ENCODE data around the gene SETD1B. TPM values are rescaled to one million over a fixed set of nuclear protein-coding genes. Genes with fewer than 3 reads are reported as not detected.

SETD1B gene
- total RNA-seq, 1 donor from 2014 or later: 1.8 TPM

DNA sequence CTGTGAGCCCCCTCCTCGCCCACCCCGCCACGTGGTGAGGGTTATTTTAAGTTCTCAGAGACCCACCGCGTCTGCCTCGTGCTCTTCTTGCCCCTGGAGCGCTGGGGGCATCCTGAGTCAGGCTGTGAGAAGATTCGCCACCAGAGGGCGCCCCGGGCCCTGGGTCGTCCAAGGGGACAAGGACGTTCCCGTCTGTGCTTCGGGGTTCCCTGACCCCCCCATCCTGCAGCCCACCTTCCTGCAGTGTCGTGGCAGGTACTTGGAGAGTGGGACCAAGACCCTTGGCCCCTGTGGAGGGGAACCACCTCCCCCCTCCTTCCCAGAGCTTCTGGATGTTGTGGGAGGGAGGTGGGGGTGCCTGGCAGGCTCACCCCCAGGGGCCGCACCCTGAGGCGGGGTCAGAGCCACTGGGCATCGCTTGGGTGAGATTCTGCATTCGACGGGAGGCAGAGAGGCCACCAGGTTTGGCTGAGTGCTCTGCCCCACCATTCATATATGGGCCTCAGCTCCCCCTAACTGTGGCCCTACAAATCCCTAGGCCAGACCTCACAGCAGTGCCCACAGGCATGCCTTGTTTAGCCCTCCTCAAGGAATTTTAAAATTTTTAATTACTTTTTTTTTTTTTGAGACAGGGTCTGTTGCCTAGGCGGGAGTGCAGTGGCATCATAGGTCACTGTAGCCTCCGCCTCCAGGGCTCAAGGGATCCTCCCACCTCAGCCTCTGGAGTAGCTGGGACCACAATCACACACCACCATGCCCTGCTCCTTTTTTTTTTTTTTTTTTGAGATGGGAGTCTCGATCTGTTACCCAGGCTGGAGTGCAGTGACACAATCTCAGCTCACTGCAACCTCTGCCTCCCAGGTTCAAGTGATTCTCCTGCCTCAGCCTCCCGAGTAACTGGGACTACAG is 27.4 kb upstream of the SETD1B start:
- H3K27me3 ChIP-seq: no peaks in the 10 kb centered on the region
- H3K27ac ChIP-seq: no peak overlapping the region
- H3K4me2 ChIP-seq: no peak overlapping the region
- no peaks in the 10 kb centered on the region for H3K36me3 Mint-ChIP-seq
- H3K27ac Mint-ChIP-seq: no peak overlapping the region
- TF ChIP-seq EZH2 (IDR thresholded peaks at IDR 0.05) (no peak), CTCF (IDR thresholded peaks at IDR 0.05) (peak; percentile 89)
- H3K27me3 Mint-ChIP-seq (ENCODE audit: insufficient read depth, low read depth): peaks cover 8% of the 10 kb centered on the region
- peak; percentile 89 for DNase-seq (ENCODE audit: low spot score)
- no peak overlapping the region for H2AFZ ChIP-seq (replicated peaks)
- H3K4me1 ChIP-seq: peaks cover 1% of the 10 kb centered on the region
- peaks cover 14% of the 10 kb centered on the region for H3F3A ChIP-seq (ENCODE audit: low read depth)
- peaks cover 7% of the 10 kb centered on the region for H4K20me1 ChIP-seq (ENCODE audit: low read depth)
- no peaks in the 10 kb centered on the region for H3K36me3 ChIP-seq
- H3K79me2 ChIP-seq (ENCODE audit: low read depth): no peaks in the 10 kb centered on the region
- no peak overlapping the region for H3K4me3 ChIP-seq
- H3K4me1 Mint-ChIP-seq: peaks cover 3% of the 10 kb centered on the region
- no peaks in the 10 kb centered on the region for H3K9me3 ChIP-seq (ENCODE audit: low read depth)
- no peak overlapping the region for H3K9ac ChIP-seq
- H3K4me3 Mint-ChIP-seq: no peak overlapping the region
- H3K9me3 Mint-ChIP-seq: no peaks in the 10 kb centered on the region

DNA sequence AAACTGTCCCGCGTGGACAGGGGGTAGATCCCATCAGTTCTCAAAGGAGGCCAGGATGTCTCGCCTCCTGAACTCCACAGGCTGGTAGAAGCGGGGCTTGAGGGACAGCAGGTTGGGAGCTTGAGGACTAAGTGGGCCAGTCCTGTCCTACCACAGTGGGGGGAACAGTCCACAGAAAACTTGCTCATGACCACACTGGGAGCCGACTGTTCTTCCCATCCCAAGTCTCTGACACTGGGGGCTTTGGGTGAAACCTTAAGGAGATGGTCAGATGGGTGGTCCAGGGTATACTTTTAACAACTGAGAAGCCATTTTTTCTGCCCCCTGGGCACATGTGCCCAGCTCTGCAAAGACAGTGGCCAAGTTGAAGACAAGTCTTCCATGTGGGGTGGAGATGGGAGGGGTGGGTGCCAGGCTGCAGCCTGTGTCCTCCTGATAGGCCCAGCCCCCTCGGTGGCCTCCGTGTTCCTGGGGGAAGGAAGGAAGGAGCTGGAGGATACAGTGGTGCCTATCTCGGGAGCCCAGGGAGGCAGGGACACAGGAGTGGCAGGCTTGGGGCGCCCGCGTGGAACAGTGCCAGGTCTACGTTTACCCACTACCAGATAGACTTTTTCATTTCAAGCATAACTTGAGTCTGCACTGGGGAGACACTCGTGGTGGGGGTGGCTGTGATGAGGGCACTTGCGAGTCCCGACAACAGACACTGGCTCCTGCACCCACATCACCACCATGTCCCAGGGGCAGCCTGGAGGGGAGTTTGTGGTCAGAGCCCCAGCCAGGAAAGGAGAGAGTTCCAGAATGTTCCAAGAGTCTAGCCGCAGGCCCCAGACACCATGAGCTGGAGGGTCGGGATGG is 25.0 kb upstream of the SETD1B start:
- H3K4me1 Mint-ChIP-seq: peaks cover 13% of the 10 kb centered on the region
- Histone ChIP-seq H3F3A (ENCODE audit: low read depth) (peaks cover 19% of the 10 kb centered on the region), H3K79me2 (ENCODE audit: low read depth) (no peaks in the 10 kb centered on the region), H3K9me3 (ENCODE audit: low read depth) (no peaks in the 10 kb centered on the region), H3K4me1 (peaks cover 11% of the 10 kb centered on the region), H3K27me3 (no peaks in the 10 kb centered on the region), H3K27ac (no peak overlapping the region), H3K4me3 (no peak overlapping the region), H3K4me2 (no peak overlapping the region), H3K36me3 (no peaks in the 10 kb centered on the region), H2AFZ (replicated peaks) (no peak overlapping the region), H4K20me1 (ENCODE audit: low read depth) (peaks cover 13% of the 10 kb centered on the region), H3K9ac (no peak overlapping the region)
- no peak overlapping the region for H3K4me3 Mint-ChIP-seq
- H3K9me3 Mint-ChIP-seq: no peaks in the 10 kb centered on the region
- DNase-seq (ENCODE audit: low spot score): no peak
- H3K27ac Mint-ChIP-seq: peak overlapping the region; percentile 89
- H3K36me3 Mint-ChIP-seq: peaks cover 2% of the 10 kb centered on the region
- TF ChIP-seq EZH2 (IDR thresholded peaks at IDR 0.05) (no peak), CTCF (IDR thresholded peaks at IDR 0.05) (no peak)
- peaks cover 7% of the 10 kb centered on the region for H3K27me3 Mint-ChIP-seq (ENCODE audit: insufficient read depth, low read depth)

- Mint-ChIP-seq H3K9me3 (no peaks in the 10 kb centered on the region), H3K4me1 (peaks cover 15% of the 10 kb centered on the region), H3K36me3 (peaks cover 2% of the 10 kb centered on the region), H3K4me3 (no peak overlapping the region), H3K27ac (no peak overlapping the region), H3K27me3 (ENCODE audit: insufficient read depth, low read depth) (peaks cover 7% of the 10 kb centered on the region)
- no peaks in the 10 kb centered on the region for H3K9me3 ChIP-seq (ENCODE audit: low read depth)
- no peaks in the 10 kb centered on the region for H3K36me3 ChIP-seq
- TF ChIP-seq CTCF (IDR thresholded peaks at IDR 0.05) (no peak), EZH2phosphoT487 (IDR thresholded peaks at IDR 0.05) (no peak), EZH2 (IDR thresholded peaks at IDR 0.05) (no peak)
- H3F3A ChIP-seq (ENCODE audit: low read depth): peaks cover 19% of the 10 kb centered on the region
- H3K4me3 ChIP-seq: no peak overlapping the region
- H3K79me2 ChIP-seq (ENCODE audit: low read depth): no peaks in the 10 kb centered on the region
- H4K20me1 ChIP-seq (ENCODE audit: low read depth): peaks cover 13% of the 10 kb centered on the region
- H2AFZ ChIP-seq (replicated peaks): no peak overlapping the region
- H3K9ac ChIP-seq: no peak overlapping the region
- no peak overlapping the region for H3K4me2 ChIP-seq
- H3K27me3 ChIP-seq: no peaks in the 10 kb centered on the region
- H3K27ac ChIP-seq: no peak overlapping the region
- H3K4me1 ChIP-seq: peaks cover 11% of the 10 kb centered on the region
- DNase-seq (ENCODE audit: low spot score): peak; percentile 1
Measured at GRCh38 chr12:121779422-121779895, 24.4 kb upstream of the SETD1B start.
